GM23248 (cell line): ENCODE data around the gene SH3PXD2A. TPM values are rescaled to one million over a fixed set of nuclear protein-coding genes. Genes with fewer than 3 reads are reported as not detected.

ENCODE experiments used
- DNase-seq: peaks from one replicate; pipeline ENCODE4 v3.0.0-alpha.2; 2015
- H2AFZ ChIP-seq: fragments of 200-600 bp; sonication (generic); 2 replicates; pipeline ENCODE4 v1.6.1; 2016; ENCODE audit warnings: antibody characterized with exemption
- H3F3A ChIP-seq: fragments of 200-600 bp; sonication (generic); 2 replicates; pipeline ENCODE4 v1.6.1; 2016; ENCODE audit warnings: mild to moderate bottlenecking, antibody characterized with exemption, mixed run types; ENCODE audit not compliant: insufficient read depth
- H3K27ac ChIP-seq: fragments of 200-600 bp; sonication (generic); 2 replicates; pipeline ENCODE4 v1.5.1; 2016; ENCODE audit warnings: mild to moderate bottlenecking
- H3K27me3 ChIP-seq: fragments of 200-600 bp; sonication (generic); replicated peaks from 2 replicates; pipeline ENCODE4 v1.6.1; 2016; ENCODE audit warnings: mild to moderate bottlenecking; ENCODE audit not compliant: insufficient read depth
- H3K36me3 ChIP-seq: fragments of 200-600 bp; sonication (generic); 2 replicates; pipeline ENCODE4 v1.6.1; 2016; ENCODE audit warnings: low read depth, mild to moderate bottlenecking
- H3K4me1 ChIP-seq: fragments of 200-600 bp; sonication (generic); 2 replicates; pipeline ENCODE4 v1.6.1; 2016; ENCODE audit warnings: mild to moderate bottlenecking; ENCODE audit not compliant: insufficient read depth
- H3K4me2 ChIP-seq: fragments of 200-600 bp; sonication (generic); one replicate; pipeline ENCODE4 v1.6.1; 2016; ENCODE audit warnings: mild to moderate bottlenecking; ENCODE audit not compliant: unreplicated experiment
- H3K4me3 ChIP-seq: fragments of 200-600 bp; sonication (generic); 2 replicates; pipeline ENCODE4 v1.5.1; 2016; ENCODE audit warnings: mild to moderate bottlenecking
- H3K79me2 ChIP-seq: fragments of 200-600 bp; sonication (generic); 2 replicates; pipeline ENCODE4 v1.6.1; 2016; ENCODE audit warnings: mild to moderate bottlenecking; ENCODE audit not compliant: insufficient read depth
- H3K9ac ChIP-seq: fragments of 200-600 bp; sonication (generic); 2 replicates; pipeline ENCODE4 v1.6.1; 2016; ENCODE audit warnings: mild to moderate bottlenecking
- H3K9me2 ChIP-seq: fragments of 200-600 bp; sonication (generic); 2 replicates; pipeline ENCODE4 v1.6.1; 2016; ENCODE audit warnings: mixed run types, mild to moderate bottlenecking, moderate library complexity; ENCODE audit not compliant: insufficient read depth
- H3K9me3 ChIP-seq: fragments of 200-600 bp; sonication (generic); one replicate; pipeline ENCODE4 v1.6.1; 2017; ENCODE audit warnings: low read depth
- H4K20me1 ChIP-seq: fragments of 200-600 bp; sonication (generic); 2 replicates; pipeline ENCODE4 v1.6.0; 2016; ENCODE audit not compliant: insufficient read depth
- EZH2 ChIP-seq: fragments of 200-600 bp; sonication (generic); IDR thresholded peaks from 2 replicates; pipeline ENCODE4 v1.6.1; 2018; ENCODE audit warnings: antibody characterized with exemption, mild to moderate bottlenecking; ENCODE audit not compliant: insufficient read depth, poor library complexity, severe bottlenecking
- EZH2phosphoT487 ChIP-seq: fragments of 200-600 bp; sonication (generic); IDR thresholded peaks from 2 replicates; pipeline ENCODE4 v1.6.1; 2018; ENCODE audit warnings: antibody characterized with exemption, moderate library complexity, mild to moderate bottlenecking, low read depth; ENCODE audit not compliant: insufficient read depth
- WGBS, 2 experiments: methylation state at CpG; one replicate each; pipeline ENCODE4 v1.1.6; 2015 to 2017; ENCODE audit warnings: low lambda C conversion rate in 2 of 2, low coverage in 1 of 2; ENCODE audit errors: missing lambda C conversion rate in 2 of 2; 5-methylcytosine and 5-hydroxymethylcytosine counted together
- in situ Hi-C: fragments of 300-500 bp; cut with MboI; formaldehyde crosslinking; loops from 2 replicates; pipeline ENCODE4 v1.15.0; 2020
- polyA plus RNA-seq: library from polyadenylated mRNA; unstranded; fragments of >200 nt; fragmentation: Nextera tagmentation; extraction: Ambion mirVana; gene quantifications from 2 replicates; pipeline ENCODE4 v1.2.1, GENCODE V29; 2016
- total RNA-seq: library from RNA; depleted of rRNA; stranded (reverse); fragments of >200 nt; shearing (Covaris generic); gene quantifications from 2 replicates; pipeline ENCODE4 v1.2.3, GENCODE V29; 2014

The SH3PXD2A gene
- total and polyA plus RNA-seq, 2 experiments from 2014 or later: 34.0 to 58.0 TPM

DNA sequence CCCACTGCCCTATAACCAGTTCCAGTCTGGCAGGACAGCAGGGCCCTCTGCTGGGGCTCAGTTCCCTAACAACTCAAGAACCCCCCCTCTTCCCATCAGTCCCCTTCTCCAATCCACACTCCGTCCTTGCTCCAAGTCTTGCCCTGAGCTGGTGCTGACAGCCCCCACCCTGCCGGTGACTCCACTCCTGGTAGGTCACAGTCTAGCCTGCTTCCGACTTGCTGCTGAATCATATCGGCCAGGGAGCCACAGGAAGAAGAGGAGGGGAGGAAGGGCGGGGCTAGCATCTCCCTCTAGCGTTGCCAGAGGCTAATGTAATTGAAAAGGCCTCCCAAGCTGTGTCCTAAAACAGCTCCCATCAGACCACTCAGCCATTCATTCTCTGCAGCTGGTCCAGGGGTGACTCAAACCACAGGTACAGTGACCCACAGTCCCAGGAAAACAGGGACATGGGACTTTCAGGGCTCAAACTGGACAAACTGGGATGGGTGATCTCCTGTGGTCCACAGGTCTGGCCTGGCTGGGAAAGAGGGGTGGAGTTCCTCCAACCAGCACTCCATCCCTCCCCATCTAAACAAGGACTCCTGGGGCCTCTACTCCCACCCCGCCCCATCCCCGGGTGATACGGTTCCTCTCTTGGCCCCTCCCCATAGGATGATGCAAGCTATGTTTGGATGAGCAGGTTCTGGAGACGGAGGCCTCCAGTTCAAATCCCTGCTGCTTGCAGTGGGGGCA, 158.8 kb downstream of the SH3PXD2A start:
- Histone ChIP-seq H3K9me3 (no peaks in the 10 kb centered on the region), H3K27ac (peak overlapping the region; percentile 76), H3K4me2 (peak overlapping the region; percentile 63), H3K4me3 (peak overlapping the region; percentile 17; the same call in 1 of the 2 replicates), H3K27me3 (no peaks in the 10 kb centered on the region), H3F3A (peaks cover 25% of the 10 kb centered on the region), H3K4me1 (peaks cover 28% of the 10 kb centered on the region), H3K9me2 (no peaks in the 10 kb centered on the region), H3K9ac (peak overlapping the region; percentile 56), H3K79me2 (peaks cover 4% of the 10 kb centered on the region; the same call in 1 of the 2 replicates), H3K36me3 (no peaks in the 10 kb centered on the region), H2AFZ (peak overlapping the region; percentile 63), H4K20me1 (no peaks in the 10 kb centered on the region)
- DNase-seq: peak; percentile 98
- WGBS, 2 experiments: 10 to 11% methylated on average over 8 to 10 of the region's 10 CpGs
- in situ Hi-C loops: no loop called here
- TF ChIP-seq EZH2phosphoT487 (no peak), EZH2 (no peak)

DNA sequence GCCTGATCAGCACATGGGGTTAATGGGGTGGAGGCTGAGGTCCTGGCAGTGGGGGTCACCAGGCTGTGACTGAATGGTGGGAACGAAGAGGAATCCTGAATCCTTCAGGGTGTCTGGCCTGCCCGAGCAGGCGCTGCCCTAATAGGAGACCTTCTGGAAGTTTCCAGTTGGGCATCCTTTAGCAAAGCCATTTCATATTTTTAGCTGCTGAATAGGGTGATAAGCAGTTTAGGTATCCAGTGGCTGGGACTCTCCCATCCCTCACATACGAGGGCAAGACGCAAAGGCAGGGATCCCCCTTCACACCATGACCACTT, 159.3 kb downstream of the SH3PXD2A start:
- Histone ChIP-seq H3K4me2 (peak overlapping the region; percentile 63), H2AFZ (peak overlapping the region; percentile 63; the same call in 1 of the 2 replicates), H3K9ac (peak overlapping the region; percentile 52), H3K4me3 (no peak overlapping the region), H3F3A (peaks cover 25% of the 10 kb centered on the region), H3K79me2 (peaks cover 4% of the 10 kb centered on the region; the same call in 1 of the 2 replicates), H3K27me3 (no peaks in the 10 kb centered on the region), H4K20me1 (no peaks in the 10 kb centered on the region), H3K4me1 (peaks cover 28% of the 10 kb centered on the region), H3K9me2 (no peaks in the 10 kb centered on the region), H3K9me3 (no peaks in the 10 kb centered on the region), H3K27ac (peak overlapping the region; percentile 76), H3K36me3 (no peaks in the 10 kb centered on the region)
- no peak for DNase-seq
- no peak for TF ChIP-seq EZH2phosphoT487
- TF ChIP-seq EZH2: no peak
- WGBS, 2 experiments: 72 to 76% methylated on average over 5 of the region's 5 CpGs
- in situ Hi-C loops: no loop called here

GRCh38 chr10:103695584-103696005, 159.8 kb downstream of the SH3PXD2A start:
- H2AFZ ChIP-seq: no peak overlapping the region; the same call in 1 of the 2 replicates
- peaks cover 4% of the 10 kb centered on the region; the same call in 1 of the 2 replicates for H3K79me2 ChIP-seq
- DNase-seq: peak; percentile 85
- H3K36me3 ChIP-seq: no peaks in the 10 kb centered on the region
- H3K9me3 ChIP-seq: no peaks in the 10 kb centered on the region
- peaks cover 25% of the 10 kb centered on the region for H3F3A ChIP-seq
- 41 to 47% methylated on average over 4 of the region's 4 CpGs for WGBS, 2 experiments
- H3K9me2 ChIP-seq: no peaks in the 10 kb centered on the region
- in situ Hi-C loops: no loop called here
- H3K9ac ChIP-seq: peak overlapping the region; percentile 52
- no peak overlapping the region for H3K4me3 ChIP-seq
- no peak for TF ChIP-seq EZH2
- TF ChIP-seq EZH2phosphoT487: no peak
- H3K4me2 ChIP-seq: peak overlapping the region; percentile 63
- H3K4me1 ChIP-seq: peaks cover 28% of the 10 kb centered on the region
- peak overlapping the region; percentile 76 for H3K27ac ChIP-seq
- no peaks in the 10 kb centered on the region for H4K20me1 ChIP-seq
- no peaks in the 10 kb centered on the region for H3K27me3 ChIP-seq

DNA sequence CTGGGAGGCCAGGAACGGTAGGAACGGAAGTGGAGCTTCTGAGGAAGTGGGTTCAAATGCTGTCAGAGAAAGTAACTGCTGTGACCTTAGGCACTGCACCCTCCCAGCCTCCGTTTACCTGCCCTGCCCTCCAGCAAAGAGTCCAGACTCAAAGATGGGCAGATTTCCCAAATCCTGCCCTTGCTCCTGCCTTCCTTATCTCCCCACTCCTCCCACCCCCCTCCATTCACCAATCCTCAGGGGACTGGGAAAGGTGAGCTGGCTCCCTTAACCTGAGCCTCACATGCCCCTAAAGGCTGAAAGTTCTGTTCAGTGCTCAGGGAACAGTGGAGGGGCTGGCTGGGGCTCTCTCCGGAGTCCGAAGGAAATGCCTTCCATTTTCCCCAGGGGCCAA, 161.6 kb downstream of the SH3PXD2A start:
- H3K79me2 ChIP-seq: peaks cover 4% of the 10 kb centered on the region; the same call in 1 of the 2 replicates
- peaks cover 22% of the 10 kb centered on the region for H3F3A ChIP-seq
- H3K27ac ChIP-seq: no peak overlapping the region
- no peaks in the 10 kb centered on the region for H3K27me3 ChIP-seq
- H3K9me2 ChIP-seq: no peaks in the 10 kb centered on the region
- H2AFZ ChIP-seq: no peak overlapping the region
- no peaks in the 10 kb centered on the region for H3K36me3 ChIP-seq
- H3K9me3 ChIP-seq: no peaks in the 10 kb centered on the region
- 66 to 67% methylated on average over 5 of the region's 5 CpGs for WGBS, 2 experiments
- H3K4me2 ChIP-seq: no peak overlapping the region
- H3K4me3 ChIP-seq: no peak overlapping the region
- DNase-seq: no peak
- in situ Hi-C loops: no loop called here
- H3K4me1 ChIP-seq: peaks cover 28% of the 10 kb centered on the region
- H4K20me1 ChIP-seq: no peaks in the 10 kb centered on the region
- TF ChIP-seq EZH2phosphoT487 (no peak), EZH2 (no peak)
- H3K9ac ChIP-seq: no peak overlapping the region
